Measurements from ENCODE around the gene PCSK5.

Gene PCSK5

DNA sequence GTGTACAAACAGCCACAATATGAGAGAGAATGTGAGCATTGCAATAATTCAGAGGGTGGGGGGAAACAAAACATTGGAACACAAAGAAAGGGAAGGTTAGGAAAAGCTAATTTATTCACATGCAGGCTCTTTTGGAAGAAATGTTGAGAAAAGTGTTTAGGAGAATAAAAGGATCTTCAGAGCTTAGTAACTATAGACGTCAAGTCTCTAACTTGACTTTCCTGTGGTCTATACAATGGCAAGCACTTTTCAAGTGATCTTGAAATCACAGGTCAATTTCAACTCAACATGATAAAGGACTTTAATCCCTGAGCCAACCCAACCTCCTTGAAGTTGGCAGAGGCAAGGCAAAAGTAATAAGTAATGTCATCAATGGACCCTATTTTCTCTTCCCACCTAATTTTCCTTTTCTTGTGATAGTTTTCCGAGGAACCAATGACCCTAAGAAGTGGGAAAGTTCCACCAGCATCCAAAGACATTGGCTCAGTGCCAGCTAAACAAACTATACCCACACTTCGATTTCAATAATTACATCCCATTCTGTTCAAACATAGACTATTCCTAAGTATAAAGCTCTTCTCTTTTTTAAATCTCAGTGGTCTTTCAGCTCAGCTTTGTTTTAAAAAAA is 480.0 kb downstream of the PCSK5 start:
- DNase-seq, result no peak

DNA sequence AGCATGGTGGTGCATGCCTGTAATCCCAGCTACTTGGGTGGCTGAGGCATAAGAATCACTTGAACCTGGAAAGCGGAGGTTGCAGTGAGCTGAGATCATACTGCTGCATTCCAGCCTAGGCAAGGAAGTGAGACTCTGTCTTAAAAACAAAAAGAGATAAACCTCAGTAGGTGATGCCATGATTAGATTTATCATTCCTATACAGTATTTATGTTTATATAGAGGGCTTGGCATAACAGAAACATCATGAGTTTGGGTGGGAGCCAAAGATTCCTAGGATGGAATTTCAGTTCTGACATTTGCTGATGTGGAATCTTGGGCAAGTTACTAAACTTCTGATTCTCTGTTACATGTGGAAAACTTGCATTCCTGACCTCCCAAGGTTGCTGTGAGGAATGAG is 481.4 kb downstream of the PCSK5 start:
- no peak for DNase-seq

GRCh38 chr9:76372336-76372735 is 481.9 kb downstream of the PCSK5 start:
- no peak for DNase-seq

DNA sequence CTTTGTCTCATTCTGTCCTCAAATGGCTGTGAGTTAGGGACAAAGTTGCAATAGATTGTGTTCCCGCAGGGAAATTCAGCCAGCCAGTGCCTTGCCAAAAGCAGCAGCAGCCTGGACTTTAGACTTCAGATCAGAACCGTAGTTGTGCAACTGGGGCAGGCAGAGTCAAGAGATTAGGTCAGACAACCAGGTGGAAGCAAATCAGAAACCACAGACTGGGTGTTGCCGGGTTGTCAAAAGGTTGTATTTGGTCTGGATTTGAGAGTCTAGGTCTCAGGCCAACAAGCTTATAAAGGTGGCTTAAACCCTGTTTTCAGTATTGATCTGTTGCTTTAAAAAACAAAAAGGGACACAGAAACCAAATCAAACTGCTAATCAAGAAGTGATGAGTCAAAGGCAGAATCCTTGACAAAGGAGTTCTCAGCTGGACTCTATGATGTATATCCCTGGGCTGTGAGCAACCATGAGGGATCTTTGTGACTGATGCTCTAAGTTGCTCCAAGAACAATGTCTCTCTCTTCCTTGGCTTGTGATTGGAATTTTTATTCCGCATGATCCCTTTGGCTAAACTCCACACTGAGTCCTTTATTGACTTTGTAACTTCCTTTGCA is 482.8 kb downstream of the PCSK5 start:
- DNase-seq, result no peak

- DNase-seq, result no peak
Measured at GRCh38 chr9:76373784-76374474, 483.5 kb downstream of the PCSK5 start.

GRCh38 chr9:76374783-76375559 is 484.5 kb downstream of the PCSK5 start:
- DNase-seq, result peak; percentile 86

DNA sequence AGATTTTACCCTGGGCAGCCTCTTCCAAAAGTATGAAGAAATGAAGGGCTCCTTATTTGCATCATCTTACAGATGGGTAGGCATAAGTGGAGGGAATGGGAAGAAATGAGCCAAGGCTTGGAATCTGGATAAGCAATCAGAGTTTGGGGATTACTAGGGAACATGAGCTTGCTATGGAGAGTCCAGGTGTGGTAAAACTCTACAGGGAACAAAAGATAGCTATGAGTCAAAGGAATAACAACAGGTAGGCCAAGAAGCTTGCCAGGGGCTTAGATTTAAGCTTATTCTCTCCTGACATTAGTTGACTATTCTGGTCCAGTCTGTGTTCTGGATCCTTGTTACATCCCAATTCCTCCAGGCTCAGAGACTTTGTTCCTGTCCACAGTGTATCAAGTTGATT is 487.3 kb downstream of the PCSK5 start:
- no peak for DNase-seq

GRCh38 chr9:76378367-76379073 is 488.0 kb downstream of the PCSK5 start:
- no peak for DNase-seq

DNA sequence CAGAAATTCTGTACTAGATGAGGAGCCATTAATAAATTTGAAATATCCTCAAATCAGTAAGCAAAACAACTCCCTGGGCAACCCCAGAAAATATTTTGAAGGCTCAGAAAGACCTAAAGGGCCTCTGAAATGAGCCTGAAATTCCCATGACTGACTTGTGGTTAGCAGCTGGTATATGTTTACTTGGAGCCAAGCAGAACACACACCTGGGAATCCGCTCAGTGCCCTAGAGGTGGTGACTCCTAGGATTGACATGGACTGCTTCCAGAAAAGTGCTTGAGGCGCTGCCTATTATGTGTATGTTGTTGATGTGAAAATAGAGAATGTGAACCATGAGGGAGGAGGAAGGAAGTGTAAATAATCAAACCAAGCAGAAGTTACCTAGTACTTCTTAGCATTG is 489.0 kb downstream of the PCSK5 start:
- peak; percentile 96 for DNase-seq

- DNase-seq, result no peak
Measured at GRCh38 chr9:76390656-76391055, 500.2 kb downstream of the PCSK5 start.

DNA sequence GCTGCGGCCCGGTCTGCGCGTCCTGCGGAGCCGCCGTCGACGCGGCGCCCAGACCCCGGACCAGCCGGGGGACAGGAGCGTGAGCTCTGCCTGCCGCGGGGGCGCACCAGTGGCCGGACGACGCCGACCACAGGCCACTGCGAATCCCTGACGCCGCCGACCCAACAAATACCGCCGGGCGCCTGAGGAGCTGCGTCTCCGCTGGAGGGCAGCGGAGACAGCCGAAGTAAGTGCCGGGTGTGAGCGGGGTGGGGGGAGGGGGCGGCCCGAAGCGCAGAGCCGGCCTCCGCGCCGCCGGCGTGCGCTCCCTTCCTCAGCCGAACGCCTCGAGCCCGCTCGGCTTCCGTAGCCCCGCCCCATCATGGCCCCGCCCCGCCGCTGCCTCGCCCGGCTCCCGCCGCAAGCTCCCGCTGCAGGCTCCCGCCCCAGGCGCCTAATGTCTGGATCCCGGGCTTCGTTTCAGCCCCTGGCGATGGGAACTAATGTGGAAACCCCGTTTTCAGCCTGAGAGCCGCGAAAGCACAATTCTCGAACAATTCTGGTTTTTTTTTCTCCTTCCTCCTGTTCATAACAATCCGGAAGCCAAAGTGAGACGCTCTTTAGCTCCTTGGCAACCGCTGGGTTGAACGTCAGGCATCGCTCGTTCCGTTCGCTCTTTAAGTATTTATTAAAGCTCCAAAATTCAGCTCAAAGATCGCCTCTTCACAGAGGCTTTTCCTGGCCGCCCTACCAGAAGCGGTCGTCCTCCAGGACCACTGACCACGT is 503.9 kb downstream of the PCSK5 start, which contains the start of gene RFK:
Gene RFK, minus strand, starts transcription at position 232 of the 765 bp plus-strand sequence. CDS start 255 bp downstream, outside the sequence.
- DNase-seq, result peak; percentile 92

GRCh38 chr9:76394960-76395252 is 504.4 kb downstream of the PCSK5 start:
- peak; percentile 73 for DNase-seq

DNA sequence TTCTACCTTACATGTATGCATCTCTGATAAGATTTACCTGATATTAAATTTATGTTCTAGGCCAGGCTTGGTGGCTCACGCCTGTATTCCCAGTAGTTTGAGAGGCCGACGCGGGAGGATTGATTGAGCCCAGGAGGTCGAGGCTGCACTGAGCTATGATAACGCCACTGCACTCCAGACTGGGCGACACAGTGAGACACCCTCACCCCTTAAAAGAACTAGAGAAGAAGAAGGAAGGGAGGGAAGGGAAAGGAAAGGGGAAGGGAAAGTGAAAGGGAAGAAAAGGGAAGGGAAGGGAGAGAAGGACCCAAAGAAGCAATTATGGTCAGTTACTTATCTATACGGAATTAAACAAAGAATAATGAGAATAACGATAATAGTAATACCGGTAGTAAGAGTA is 504.9 kb downstream of the PCSK5 start:
- DNase-seq, result no peak

DNA sequence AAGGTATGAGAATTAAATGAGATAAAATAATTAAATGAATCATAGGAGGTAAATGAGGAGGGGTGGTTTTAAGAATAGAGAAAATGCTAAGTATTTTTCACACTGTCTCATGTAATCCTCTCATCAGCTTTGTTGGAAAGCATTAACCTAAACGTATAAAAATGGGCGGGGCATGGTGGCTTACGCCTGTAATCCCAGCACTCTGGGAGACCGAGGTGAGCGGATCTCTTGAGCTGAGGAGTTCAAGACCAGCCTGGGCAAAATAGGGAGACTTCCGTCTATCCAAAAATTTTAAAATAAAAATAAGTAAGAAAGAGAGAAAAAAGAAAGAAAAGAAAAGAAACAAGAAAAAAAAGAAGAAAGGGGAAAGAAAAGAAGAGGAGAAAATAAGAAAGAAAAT is 505.7 kb downstream of the PCSK5 start:
- no peak for DNase-seq

- no peak for DNase-seq
Measured at GRCh38 chr9:76396597-76396996, 506.1 kb downstream of the PCSK5 start.

GRCh38 chr9:76399856-76400255 is 509.4 kb downstream of the PCSK5 start:
- DNase-seq, result no peak

DNA sequence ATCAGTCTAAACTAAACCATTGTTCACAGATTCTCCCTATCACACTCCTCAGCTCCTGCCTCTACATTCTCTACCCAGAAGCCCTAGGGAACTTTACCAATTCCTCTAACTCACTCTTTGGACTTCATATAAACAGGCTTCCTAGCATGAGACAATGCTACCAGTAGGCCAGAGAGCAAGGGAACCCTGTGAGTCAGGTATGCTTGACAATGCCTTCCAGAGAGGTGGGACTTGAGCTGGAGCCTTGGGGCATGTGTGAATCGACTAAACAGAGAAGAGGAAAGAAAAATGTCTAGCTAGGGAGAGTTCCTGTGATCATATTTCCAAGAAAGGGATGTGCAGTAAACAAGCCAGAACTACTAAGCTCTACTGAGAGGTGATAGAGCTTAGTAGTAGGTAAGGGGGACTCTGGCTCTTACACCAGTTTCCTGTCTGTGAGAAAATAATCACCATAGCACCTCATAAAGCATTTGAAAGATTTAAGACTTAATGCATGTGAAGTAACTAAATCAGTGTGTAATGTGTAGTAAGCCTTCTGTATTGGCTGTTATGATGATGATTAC is 510.1 kb downstream of the PCSK5 start:
- no peak for DNase-seq

DNA sequence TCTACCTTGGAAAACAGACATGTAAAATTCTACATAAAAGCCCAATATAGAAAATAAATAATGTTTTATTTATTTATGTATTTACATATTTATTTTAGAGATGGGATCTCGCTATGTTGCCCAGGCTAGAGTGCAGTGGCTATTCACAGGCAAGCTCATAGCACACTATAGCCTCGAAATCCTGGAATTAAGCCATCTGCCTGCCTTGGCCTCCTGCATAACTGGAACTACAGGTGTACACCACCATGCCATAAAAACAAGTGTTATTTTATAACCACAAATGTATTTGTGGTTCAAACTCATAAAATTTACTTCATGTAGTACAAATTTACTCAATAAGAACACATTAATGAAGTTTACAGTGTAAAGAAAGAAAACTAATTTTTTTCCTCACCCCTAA is 510.7 kb downstream of the PCSK5 start:
- DNase-seq, result no peak

DNA sequence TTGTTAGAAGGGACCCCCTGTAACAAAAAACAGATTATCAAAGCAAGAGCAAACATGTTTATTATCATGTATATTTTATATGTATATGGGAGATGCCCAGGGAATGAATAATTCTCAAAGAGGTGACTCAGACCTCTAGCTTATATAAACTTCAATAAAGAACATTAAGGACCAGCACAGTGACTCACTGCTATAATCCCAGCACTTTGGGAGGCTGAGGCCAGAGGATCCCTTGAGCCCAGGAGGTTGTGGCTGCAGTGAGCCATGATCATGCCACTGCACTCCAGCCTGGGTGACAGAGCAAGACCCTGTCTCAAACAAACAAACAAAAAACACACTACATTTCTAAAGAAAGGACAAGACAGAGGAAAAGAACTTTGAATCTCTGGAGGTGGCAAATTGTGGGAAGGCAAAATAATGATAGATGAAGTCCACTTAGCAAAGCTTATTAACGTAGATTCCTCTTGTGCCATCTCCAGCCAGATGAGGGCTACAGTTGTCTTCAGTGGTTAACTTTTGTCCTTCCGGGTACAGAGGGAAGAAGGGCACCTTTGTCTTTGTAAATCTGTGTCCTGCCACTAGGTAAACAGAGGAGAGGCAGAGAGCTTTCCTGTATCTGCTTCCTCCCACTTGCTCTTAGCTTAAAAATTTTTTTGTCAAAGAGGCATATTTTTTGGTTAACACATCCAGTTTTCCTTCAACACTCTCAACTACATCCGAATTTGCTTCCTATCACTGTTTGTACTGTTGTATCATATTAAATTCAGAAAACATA is 511.3 kb downstream of the PCSK5 start:
- no peak for DNase-seq

DNA sequence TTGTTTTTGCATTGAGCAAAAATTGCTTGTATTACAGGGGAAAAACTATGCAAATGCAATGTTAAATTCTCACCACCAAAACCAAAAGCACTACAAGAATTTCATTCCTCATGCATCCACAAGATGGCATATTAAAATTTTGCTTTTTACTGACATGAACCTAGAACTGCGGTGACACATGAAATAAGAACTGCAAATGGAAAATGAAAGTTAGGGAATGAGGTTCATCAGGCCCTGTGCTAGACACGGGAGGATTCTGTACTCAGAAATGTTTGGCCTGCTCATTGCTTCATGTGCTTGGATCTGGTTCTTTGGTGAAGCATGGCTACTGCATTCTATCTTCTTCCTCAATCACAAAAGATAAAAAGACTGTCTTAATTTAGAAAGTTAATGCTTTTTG is 512.9 kb downstream of the PCSK5 start:
- peak; percentile 59 for DNase-seq

- no peak for DNase-seq
Measured at GRCh38 chr9:76404401-76404800, 513.9 kb downstream of the PCSK5 start.
